Measurements from ENCODE around the gene TNPO2. TPM values are rescaled to one million over a fixed set of nuclear protein-coding genes. Genes with fewer than 3 reads are reported as not detected.

Gene TNPO2
- total RNA-seq, 1 experiment from 2014 or later: 105 TPM

GRCh38 chr19:12660980-12661379 lies 62.8 kb downstream of the TNPO2 start:
- DNase-seq (ENCODE audit: low spot score) (no peak), ATAC-seq (no peak)
- TF ChIP-seq AR (CRISPR knock-in tag; IDR thresholded peaks at IDR 0.05) (no peak), NR2C2 (CRISPR knock-in tag; IDR thresholded peaks at IDR 0.05) (no peak), TEAD1 (CRISPR knock-in tag; IDR thresholded peaks at IDR 0.05) (no peak), IRF2 (CRISPR knock-in tag; IDR thresholded peaks at IDR 0.05; ENCODE audit: borderline replicate concordance, low read depth) (no peak), GTF2I (CRISPR knock-in tag; conservative IDR thresholded peaks at IDR 0.05) (no peak), EMX1 (CRISPR knock-in tag; IDR thresholded peaks at IDR 0.05) (no peak), ZNF512 (CRISPR knock-in tag; IDR thresholded peaks at IDR 0.05; ENCODE audit: borderline replicate concordance) (no peak), ZNF423 (CRISPR knock-in tag; IDR thresholded peaks at IDR 0.05) (no peak), CDX4 (CRISPR knock-in tag; IDR thresholded peaks at IDR 0.05; ENCODE audit: borderline replicate concordance) (no peak), NR3C1 (CRISPR knock-in tag; conservative IDR thresholded peaks at IDR 0.05; ENCODE audit: low read depth) (no peak), CREM (CRISPR knock-in tag; IDR thresholded peaks at IDR 0.05) (no peak), ZNF138 (CRISPR knock-in tag; conservative IDR thresholded peaks at IDR 0.05) (no peak), ATF3 (CRISPR knock-in tag; conservative IDR thresholded peaks at IDR 0.05) (no peak)
- Mint-ChIP-seq H3K9me3 (no peaks in the 10 kb centered on the region), H3K27ac (no peak overlapping the region), H3K36me3 (peaks cover 27% of the 10 kb centered on the region), H3K4me1 (peaks cover 13% of the 10 kb centered on the region), H3K27me3 (ENCODE audit: low read depth) (no peaks in the 10 kb centered on the region), H3K4me3 (no peak overlapping the region)
- POLR2A ChIA-PET: no interaction called here
- CTCF ChIA-PET: interaction anchor here (0.7 to 1.7 kb wide), 4 partner anchors 11 to 296 kb away, joined by 3 to 6 read pairs (median 4); partner anchors contain the start of gene ZNF442

GRCh38 chr19:12657966-12658365 lies 65.8 kb downstream of the TNPO2 start:
- Mint-ChIP-seq H3K9me3 (no peaks in the 10 kb centered on the region), H3K4me3 (no peak overlapping the region), H3K4me1 (peaks cover 6% of the 10 kb centered on the region), H3K36me3 (peaks cover 38% of the 10 kb centered on the region), H3K27me3 (ENCODE audit: low read depth) (no peaks in the 10 kb centered on the region), H3K27ac (no peak overlapping the region)
- ChIA-PET CTCF (interaction anchor here (0.6 to 3.4 kb wide), 13 partner anchors 9 to 278 kb away, joined by 3 to 38 read pairs (median 4); partner anchors contain the start of genes MAN2B1, WDR83, ZNF490 and ZNF791), POLR2A (interaction anchor here (0.6 to 1.1 kb wide), 2 partner anchors 18 to 44 kb away, joined by 3 to 4 read pairs; no protein-coding TSS in a partner anchor)
- no peak for ATAC-seq
- TF ChIP-seq E2F5 (CRISPR knock-in tag; IDR thresholded peaks at IDR 0.05) (no peak), TEAD4 (CRISPR knock-in tag; IDR thresholded peaks at IDR 0.05) (no peak), ZSCAN18 (CRISPR knock-in tag; IDR thresholded peaks at IDR 0.05) (no peak), IRF1 (CRISPR knock-in tag; IDR thresholded peaks at IDR 0.05) (no peak), NFYB (CRISPR knock-in tag; conservative IDR thresholded peaks at IDR 0.05; ENCODE audit: low read depth) (no peak), TP53 (CRISPR knock-in tag; IDR thresholded peaks at IDR 0.05) (no peak), JAZF1 (CRISPR knock-in tag; IDR thresholded peaks at IDR 0.05) (no peak)
- DNase-seq (ENCODE audit: low spot score): no peak

Measured in WTC11 (cell line).